GM12891 (cell line): ENCODE data around the gene AIG1.
"Not testable (repeated sequence)": the region's sequence is repeated elsewhere in the genome, so short reads cannot be mapped to it uniquely, and the experiment has no call there.

Experiments
- DNase-seq: peaks from one replicate; pipeline ENCODE4 v3.0.0; 2011; ENCODE audit warnings: low spot score; ENCODE audit not compliant: insufficient read length
- FAIRE-seq: peaks from 2 replicates; lab custom pipeline; 2011; peaks lifted over from hg19 to GRCh38; lab: Jason Lieb, UNC
- PAX5 ChIP-seq: IDR thresholded peaks from 2 replicates; pipeline ENCODE4 v1.6.1; 2011; ENCODE audit warnings: low read length, moderate library complexity, mild to moderate bottlenecking; ENCODE audit not compliant: insufficient read depth, severe bottlenecking
- POLR2A ChIP-seq: IDR thresholded peaks from 2 replicates; pipeline ENCODE4 v1.6.1; 2011; ENCODE audit warnings: low read depth, low read length, control low read depth
- POLR2AphosphoS5 ChIP-seq: IDR thresholded peaks from 2 replicates; pipeline ENCODE4 v1.6.1; 2011; ENCODE audit warnings: low read depth, low read length, control low read depth
- POU2F2 ChIP-seq: IDR thresholded peaks from 2 replicates; pipeline ENCODE4 v1.6.1; 2011; ENCODE audit warnings: low read depth, mild to moderate bottlenecking, control low read depth, low read length, moderate library complexity
- SPI1 ChIP-seq: IDR thresholded peaks from 2 replicates; pipeline ENCODE4 v1.6.1; 2011; ENCODE audit warnings: low read depth, low read length, control low read depth
- TAF1 ChIP-seq: IDR thresholded peaks from 2 replicates; pipeline ENCODE4 v1.6.1; 2011; ENCODE audit warnings: low read depth, low read length, control low read depth

Gene AIG1

GRCh38 chr6:143288923-143289322 lies 228.2 kb downstream of the AIG1 start:
- TF ChIP-seq TAF1 (no peak), PAX5 (no peak), SPI1 (no peak), POLR2A (no peak), POLR2AphosphoS5 (no peak), POU2F2 (no peak)
- DNase-seq, result no peak
- FAIRE-seq, result no peak

- no peak for FAIRE-seq
- TF ChIP-seq POLR2AphosphoS5 (no peak), POLR2A (no peak), TAF1 (no peak), SPI1 (no peak), PAX5 (no peak), POU2F2 (no peak)
Measured at GRCh38 chr6:143290206-143290605, 229.5 kb downstream of the AIG1 start.

GRCh38 chr6:143293523-143293922 lies 232.8 kb downstream of the AIG1 start:
- FAIRE-seq, result no peak
- TF ChIP-seq SPI1 (no peak), POLR2A (no peak), POU2F2 (no peak), PAX5 (no peak), TAF1 (no peak), POLR2AphosphoS5 (no peak)
- no peak for DNase-seq

More at GRCh38 chr6:143290206-143290605, 229.5 kb downstream of the AIG1 start:
- DNase-seq, result no peak

GRCh38 chr6:143294265-143294860 lies 233.7 kb downstream of the AIG1 start:
- TF ChIP-seq PAX5 (no peak), SPI1 (no peak), POU2F2 (no peak), POLR2AphosphoS5 (no peak), POLR2A (no peak), TAF1 (no peak)

GRCh38 chr6:143295932-143296331 lies 235.2 kb downstream of the AIG1 start:
- TF ChIP-seq PAX5 (no peak), POLR2A (no peak), SPI1 (no peak), TAF1 (no peak), POU2F2 (no peak), POLR2AphosphoS5 (no peak)
- DNase-seq (no peak), FAIRE-seq (no peak)

More at GRCh38 chr6:143294265-143294860, 233.7 kb downstream of the AIG1 start:
- DNase-seq (no peak), FAIRE-seq (no peak)

GRCh38 chr6:143298071-143298470 lies 237.4 kb downstream of the AIG1 start:
- no peak for TF ChIP-seq POLR2A
- TF ChIP-seq POLR2AphosphoS5, result no peak
- TF ChIP-seq PAX5, result no peak
- no peak for TF ChIP-seq SPI1
- no peak for TF ChIP-seq TAF1
- TF ChIP-seq POU2F2, result no peak
- no peak for DNase-seq
- FAIRE-seq, result no peak

GRCh38 chr6:143299253-143300166 lies 238.8 kb downstream of the AIG1 start:
- DNase-seq (no peak), FAIRE-seq (no peak)
- no peak for TF ChIP-seq PAX5

- DNase-seq (no peak), FAIRE-seq (no peak)
- no peak for TF ChIP-seq POU2F2
- no peak for TF ChIP-seq SPI1
- no peak for TF ChIP-seq TAF1
- TF ChIP-seq PAX5, result no peak
- no peak for TF ChIP-seq POLR2AphosphoS5
- TF ChIP-seq POLR2A, result no peak
Measured at GRCh38 chr6:143301188-143301587, 240.5 kb downstream of the AIG1 start.

- FAIRE-seq, result not testable (repeated sequence)
Measured at GRCh38 chr6:143307760-143308159, 247.1 kb downstream of the AIG1 start.

GRCh38 chr6:143313163-143313562 lies 252.5 kb downstream of the AIG1 start:
- FAIRE-seq (no peak), DNase-seq (no peak)
- TF ChIP-seq POLR2A, result no peak
- TF ChIP-seq POLR2AphosphoS5, result no peak
- no peak for TF ChIP-seq SPI1
- no peak for TF ChIP-seq TAF1
- no peak for TF ChIP-seq PAX5
- TF ChIP-seq POU2F2, result no peak

More at GRCh38 chr6:143307760-143308159, 247.1 kb downstream of the AIG1 start:
- not testable (repeated sequence) for DNase-seq
